Smooth muscle cell (in vitro differentiated cells): ENCODE measurements around the gene GRK1. TPM values are rescaled to one million over a fixed set of nuclear protein-coding genes. Genes with fewer than 3 reads are reported as not detected.

ENCODE experiments used
- DNase-seq: peaks from one replicate; lab custom pipeline; 2025; ENCODE audit not compliant: unreplicated experiment; lab: John Stamatoyannopoulos, UW
- H2AFZ ChIP-seq: fragments of 200-600 bp; sonication (generic); 2 replicates; pipeline ENCODE4 v1.6.0; 2016; ENCODE audit warnings: antibody characterized with exemption, low read depth, mild to moderate bottlenecking
- H3F3A ChIP-seq: fragments of 200-600 bp; sonication (generic); 2 replicates; pipeline ENCODE4 v1.6.0; 2017; ENCODE audit warnings: antibody characterized with exemption, low read depth
- H3K27ac ChIP-seq: fragments of 200-600 bp; sonication (generic); 2 replicates; pipeline ENCODE4 v1.5.1; 2016; ENCODE audit warnings: low read depth, mild to moderate bottlenecking
- H3K27me3 ChIP-seq: fragments of 200-600 bp; sonication (generic); 2 replicates; pipeline ENCODE4 v1.6.1; 2016; ENCODE audit warnings: low read depth, mild to moderate bottlenecking
- H3K36me3 ChIP-seq: fragments of 200-600 bp; sonication (generic); 2 replicates; pipeline ENCODE4 v1.5.1; 2016; ENCODE audit warnings: low read depth
- H3K4me1 ChIP-seq: fragments of 200-600 bp; sonication (generic); 2 replicates; pipeline ENCODE4 v1.5.1; 2016; ENCODE audit warnings: low read depth
- H3K4me2 ChIP-seq: fragments of 200-600 bp; sonication (generic); 2 replicates; pipeline ENCODE4 v1.6.0; 2016; ENCODE audit warnings: mild to moderate bottlenecking
- H3K4me3 ChIP-seq: fragments of 200-600 bp; sonication (generic); 2 replicates; pipeline ENCODE4 v1.5.1; 2016; ENCODE audit warnings: mild to moderate bottlenecking
- H3K79me2 ChIP-seq: fragments of 200-600 bp; sonication (generic); 2 replicates; pipeline ENCODE4 v1.6.0; 2016; ENCODE audit warnings: low read depth, mild to moderate bottlenecking
- H3K9ac ChIP-seq: fragments of 200-600 bp; sonication (generic); 2 replicates; pipeline ENCODE4 v1.6.0; 2016; ENCODE audit warnings: low read depth
- H3K9me3 ChIP-seq: fragments of 200-600 bp; sonication (generic); replicated peaks from 2 replicates; pipeline ENCODE4 v1.5.1; 2016; ENCODE audit warnings: low read depth
- H4K20me1 ChIP-seq: fragments of 200-600 bp; sonication (generic); 2 replicates; pipeline ENCODE4 v1.6.0; 2016; ENCODE audit warnings: low read depth
- WGBS: methylation state at CpG from one replicate; pipeline ENCODE4 v1.1.7; 2016; ENCODE audit warnings: low lambda C conversion rate; 5-methylcytosine and 5-hydroxymethylcytosine counted together
- polyA plus RNA-seq: library from polyadenylated mRNA; unstranded; fragments of >200 nt; fragmentation: Nextera tagmentation; extraction: Ambion mirVana; gene quantifications from 2 replicates; pipeline ENCODE4 v1.2.1, GENCODE V29; 2016
- total RNA-seq: library from RNA; depleted of rRNA; stranded (reverse); fragments of >200 nt; gene quantifications from 2 replicates; pipeline ENCODE4 v1.2.3, GENCODE V29; 2014
- TF ChIP-seq, protein P1 (sequence below): fragments of 200-600 bp; sonication (generic); IDR thresholded peaks from 2 replicates; pipeline ENCODE4 v1.5.1; 2017; ENCODE audit warnings: borderline replicate concordance, mild to moderate bottlenecking, antibody characterized with exemption; ENCODE audit not compliant: insufficient read depth, poor library complexity, severe bottlenecking

The GRK1 gene
- total and polyA plus RNA-seq, 2 experiments from 2014 or later, result not detected

DNA sequence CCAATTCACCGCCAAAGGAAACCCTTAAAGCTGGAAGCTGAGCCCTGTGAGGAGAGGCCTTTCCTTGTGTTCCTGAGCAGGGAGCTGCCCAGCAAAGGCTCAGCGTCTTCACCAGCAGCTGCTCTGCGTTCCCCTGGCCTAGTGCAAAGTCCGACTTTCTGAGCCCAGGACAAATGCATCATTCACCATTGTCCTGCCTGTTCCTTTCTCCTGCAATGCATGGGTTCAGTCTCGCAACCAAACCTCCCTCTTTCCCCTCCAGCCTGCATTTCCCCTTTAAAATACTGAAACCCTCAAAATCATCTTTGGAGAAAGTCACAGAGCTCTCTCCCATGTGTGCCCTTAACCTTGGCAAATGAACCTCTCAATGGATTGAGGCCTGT lies 79.1 kb downstream of the GRK1 start:
- TF ChIP-seq, protein P1, sequence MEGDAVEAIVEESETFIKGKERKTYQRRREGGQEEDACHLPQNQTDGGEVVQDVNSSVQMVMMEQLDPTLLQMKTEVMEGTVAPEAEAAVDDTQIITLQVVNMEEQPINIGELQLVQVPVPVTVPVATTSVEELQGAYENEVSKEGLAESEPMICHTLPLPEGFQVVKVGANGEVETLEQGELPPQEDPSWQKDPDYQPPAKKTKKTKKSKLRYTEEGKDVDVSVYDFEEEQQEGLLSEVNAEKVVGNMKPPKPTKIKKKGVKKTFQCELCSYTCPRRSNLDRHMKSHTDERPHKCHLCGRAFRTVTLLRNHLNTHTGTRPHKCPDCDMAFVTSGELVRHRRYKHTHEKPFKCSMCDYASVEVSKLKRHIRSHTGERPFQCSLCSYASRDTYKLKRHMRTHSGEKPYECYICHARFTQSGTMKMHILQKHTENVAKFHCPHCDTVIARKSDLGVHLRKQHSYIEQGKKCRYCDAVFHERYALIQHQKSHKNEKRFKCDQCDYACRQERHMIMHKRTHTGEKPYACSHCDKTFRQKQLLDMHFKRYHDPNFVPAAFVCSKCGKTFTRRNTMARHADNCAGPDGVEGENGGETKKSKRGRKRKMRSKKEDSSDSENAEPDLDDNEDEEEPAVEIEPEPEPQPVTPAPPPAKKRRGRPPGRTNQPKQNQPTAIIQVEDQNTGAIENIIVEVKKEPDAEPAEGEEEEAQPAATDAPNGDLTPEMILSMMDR, result no peak
- no peaks in the 10 kb centered on the region for H3K36me3 ChIP-seq
- no peak for DNase-seq
- no peak overlapping the region for H3K9ac ChIP-seq
- no peaks in the 10 kb centered on the region for H3K27me3 ChIP-seq
- no peak overlapping the region for H3K4me2 ChIP-seq
- H2AFZ ChIP-seq, result no peak overlapping the region
- no peaks in the 10 kb centered on the region for H3K9me3 ChIP-seq
- H3K27ac ChIP-seq, result no peak overlapping the region
- no peak overlapping the region for H3K4me3 ChIP-seq
- H3K79me2 ChIP-seq, result no peaks in the 10 kb centered on the region
- no peaks in the 10 kb centered on the region for H4K20me1 ChIP-seq
- H3K4me1 ChIP-seq, result no peaks in the 10 kb centered on the region
- no peaks in the 10 kb centered on the region for H3F3A ChIP-seq
- WGBS, result 92% methylated on average over 5 of the region's 5 CpGs

DNA sequence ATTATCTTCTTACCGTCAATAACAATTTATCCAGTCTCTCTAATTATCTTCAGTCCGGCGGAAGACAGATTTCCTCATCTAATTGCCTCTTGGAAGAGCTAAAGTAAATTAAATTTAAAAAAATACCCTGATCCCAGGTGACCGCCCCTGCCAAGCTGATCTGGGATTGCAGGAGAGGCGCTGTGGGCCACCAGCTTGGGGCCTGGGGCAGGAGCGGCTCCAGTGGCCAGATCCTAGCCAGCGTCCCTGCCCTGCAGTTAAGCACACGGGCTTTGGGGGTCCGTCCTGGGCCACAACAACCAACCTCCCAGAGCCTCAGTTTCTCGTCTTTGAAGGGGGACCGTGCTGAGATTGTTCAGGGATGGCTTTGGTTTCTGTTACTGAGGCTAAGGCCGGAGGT lies 79.7 kb downstream of the GRK1 start:
- H3K4me1 ChIP-seq, result no peaks in the 10 kb centered on the region
- no peaks in the 10 kb centered on the region for H3F3A ChIP-seq

DNA sequence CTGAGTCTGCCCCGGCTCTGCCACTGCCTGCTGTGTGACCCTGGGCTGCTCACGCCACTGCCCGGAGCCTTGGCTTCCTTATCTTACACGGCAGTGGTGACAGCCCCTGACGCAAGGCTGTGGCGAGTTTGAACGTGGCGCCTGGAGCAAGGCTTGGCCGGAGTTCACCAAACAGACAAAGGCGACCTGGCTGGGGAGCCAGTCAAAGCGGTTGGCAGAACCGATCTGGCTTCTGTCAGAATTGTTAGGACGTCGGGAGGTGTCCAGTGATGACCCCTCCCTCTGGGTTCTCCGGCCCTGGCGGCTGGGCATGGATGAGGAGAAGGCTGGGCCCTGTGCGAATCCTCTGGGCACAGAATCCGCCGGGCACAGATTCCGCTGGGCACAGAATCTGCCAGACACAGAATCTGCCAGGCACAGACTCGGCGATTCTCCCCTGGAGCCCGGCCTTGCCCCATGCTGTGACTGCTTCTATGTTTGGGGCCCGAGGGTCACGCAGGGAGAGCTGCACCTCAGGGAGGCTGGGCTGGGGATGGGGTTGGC lies 80.3 kb downstream of the GRK1 start:
- H3K4me3 ChIP-seq, result no peak overlapping the region
- H3K27me3 ChIP-seq, result no peaks in the 10 kb centered on the region
- H3K79me2 ChIP-seq, result no peaks in the 10 kb centered on the region
- DNase-seq, result no peak
- WGBS, result 87% methylated on average over 25 of the region's 25 CpGs
- H3K4me1 ChIP-seq, result no peaks in the 10 kb centered on the region
- no peaks in the 10 kb centered on the region for H3K9me3 ChIP-seq
- H2AFZ ChIP-seq, result no peak overlapping the region
- no peaks in the 10 kb centered on the region for H3K36me3 ChIP-seq
- H3F3A ChIP-seq, result no peaks in the 10 kb centered on the region
- H3K27ac ChIP-seq, result no peak overlapping the region
- no peaks in the 10 kb centered on the region for H4K20me1 ChIP-seq
- TF ChIP-seq, protein P1, result no peak
- no peak overlapping the region for H3K9ac ChIP-seq
- H3K4me2 ChIP-seq, result no peak overlapping the region

More for the DNA sequence above, 79.7 kb downstream of the GRK1 start:
- Histone ChIP-seq H3K4me3 (no peak overlapping the region), H3K9me3 (no peaks in the 10 kb centered on the region), H3K27ac (no peak overlapping the region), H3K36me3 (no peaks in the 10 kb centered on the region), H3K79me2 (no peaks in the 10 kb centered on the region), H4K20me1 (no peaks in the 10 kb centered on the region), H3K4me2 (no peak overlapping the region), H3K27me3 (no peaks in the 10 kb centered on the region), H3K9ac (no peak overlapping the region), H2AFZ (no peak overlapping the region)
- WGBS, result 82% methylated on average over 12 of the region's 12 CpGs
- DNase-seq, result no peak
- TF ChIP-seq, protein P1, result no peak
